Gastroesophageal sphincter (tissue), 3 donors: Measurements from ENCODE around the gene CIITA.

Source experiments
- EP300 ChIP-seq: sonication (generic); formaldehyde crosslinking; IDR thresholded peaks from one replicate; pipeline ENCODE4 v1.6.1; 2017; ENCODE audit warnings: antibody characterized with exemption, mild to moderate bottlenecking
- POLR2A ChIP-seq, 2 donors: fragments of 450-650 bp; IDR thresholded peaks; one replicate each; pipeline ENCODE4 v1.6.1; 2017; ENCODE audit warnings: antibody characterized with exemption in 2 of 2, mild to moderate bottlenecking in 2 of 2, moderate library complexity in 1 of 2
- POLR2AphosphoS5 ChIP-seq: sonication (generic); formaldehyde crosslinking; IDR thresholded peaks from one replicate; pipeline ENCODE4 v1.6.1; 2017; ENCODE audit warnings: antibody characterized with exemption
- TF ChIP-seq, protein P1 (sequence below), 4 experiments: fragments of 200-600 bp in 2 of 4; fragments of 450-650 bp in 2 of 4; sonication (generic) in 1 of 4; IDR thresholded peaks; one replicate each; pipeline ENCODE4 v1.5.1; 2017 to 2019; ENCODE audit warnings: antibody characterized with exemption in 4 of 4, mild to moderate bottlenecking in 2 of 4, moderate library complexity in 2 of 4

DNA sequence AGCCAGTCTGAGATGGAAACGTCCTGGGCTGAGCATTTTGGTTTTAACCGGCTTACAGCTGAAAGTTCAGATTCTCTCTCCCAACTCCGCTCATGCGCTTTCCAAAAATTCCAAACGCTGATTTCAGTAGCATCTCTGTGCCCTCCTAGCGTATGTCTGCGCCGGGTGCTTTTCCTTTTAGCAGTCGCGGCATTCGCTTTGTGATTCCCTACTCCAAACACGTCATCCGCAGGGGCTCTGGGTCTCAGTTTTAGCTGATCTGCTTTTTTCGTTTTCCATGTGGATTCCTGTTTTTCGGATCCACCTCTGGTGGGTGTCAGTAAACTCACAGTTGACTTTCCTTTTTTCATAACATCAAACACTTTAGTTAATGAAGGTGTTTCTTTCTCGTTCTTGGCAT, 36.3 kb upstream of the CIITA start:
- TF ChIP-seq POLR2AphosphoS5 (no peak), EP300 (no peak), POLR2A (IDR thresholded peaks at IDR 0.05) (no peak)
- TF ChIP-seq, protein P1, sequence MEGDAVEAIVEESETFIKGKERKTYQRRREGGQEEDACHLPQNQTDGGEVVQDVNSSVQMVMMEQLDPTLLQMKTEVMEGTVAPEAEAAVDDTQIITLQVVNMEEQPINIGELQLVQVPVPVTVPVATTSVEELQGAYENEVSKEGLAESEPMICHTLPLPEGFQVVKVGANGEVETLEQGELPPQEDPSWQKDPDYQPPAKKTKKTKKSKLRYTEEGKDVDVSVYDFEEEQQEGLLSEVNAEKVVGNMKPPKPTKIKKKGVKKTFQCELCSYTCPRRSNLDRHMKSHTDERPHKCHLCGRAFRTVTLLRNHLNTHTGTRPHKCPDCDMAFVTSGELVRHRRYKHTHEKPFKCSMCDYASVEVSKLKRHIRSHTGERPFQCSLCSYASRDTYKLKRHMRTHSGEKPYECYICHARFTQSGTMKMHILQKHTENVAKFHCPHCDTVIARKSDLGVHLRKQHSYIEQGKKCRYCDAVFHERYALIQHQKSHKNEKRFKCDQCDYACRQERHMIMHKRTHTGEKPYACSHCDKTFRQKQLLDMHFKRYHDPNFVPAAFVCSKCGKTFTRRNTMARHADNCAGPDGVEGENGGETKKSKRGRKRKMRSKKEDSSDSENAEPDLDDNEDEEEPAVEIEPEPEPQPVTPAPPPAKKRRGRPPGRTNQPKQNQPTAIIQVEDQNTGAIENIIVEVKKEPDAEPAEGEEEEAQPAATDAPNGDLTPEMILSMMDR (IDR thresholded peaks at IDR 0.05) = no peak
